Naive B cell (primary cell): ENCODE measurements around the gene SNAI3. TPM values are rescaled to one million over a fixed set of nuclear protein-coding genes. Genes with fewer than 3 reads are reported as not detected.

Experiments
- ATAC-seq, 2 donors: fragments of 150-1000 bp; cut with Tn5 transposase; 2 replicates each; pipeline ENCODE4 v1.10.0; 2021; ENCODE audit warnings: low read depth in 2 of 2, mild to moderate bottlenecking in 2 of 2, moderate library complexity in 2 of 2
- DNase-seq: peaks from one replicate; pipeline ENCODE4 v3.0.0; 2022
- H3K27ac Mint-ChIP-seq, 6 donors: one replicate each; pipeline ENCODE4 v1.8.0; 2020 to 2022; ENCODE audit warnings: mild to moderate bottlenecking in 6 of 6, mixed read lengths in 6 of 6, moderate library complexity in 5 of 6, inconsistent platforms in 2 of 6
- H3K27me3 Mint-ChIP-seq, 3 donors: one replicate each; pipeline ENCODE4 v1.8.0; 2021 to 2022; ENCODE audit warnings: mixed read lengths in 3 of 3, mild to moderate bottlenecking in 1 of 3
- H3K36me3 Mint-ChIP-seq, 2 donors: one replicate each; pipeline ENCODE4 v1.8.0; 2020 to 2022; ENCODE audit warnings: mixed read lengths in 2 of 2, inconsistent platforms in 1 of 2, mild to moderate bottlenecking in 1 of 2
- H3K4me1 Mint-ChIP-seq, 3 donors: one replicate each; pipeline ENCODE4 v1.8.0; 2020 to 2022; ENCODE audit warnings: mixed read lengths in 3 of 3, inconsistent platforms in 1 of 3, mild to moderate bottlenecking in 1 of 3, moderate library complexity in 1 of 3
- H3K4me3 Mint-ChIP-seq, 8 donors: one replicate each; pipeline ENCODE4 v1.8.0; 2020 to 2022; ENCODE audit warnings: mild to moderate bottlenecking in 8 of 8, mixed read lengths in 8 of 8, moderate library complexity in 8 of 8, inconsistent platforms in 2 of 8
- H3K9me3 Mint-ChIP-seq, 7 donors: one replicate each; pipeline ENCODE4 v1.8.0; 2020 to 2022; ENCODE audit warnings: mixed read lengths in 7 of 7, mild to moderate bottlenecking in 5 of 7, inconsistent platforms in 2 of 7, moderate library complexity in 1 of 7
- polyA plus RNA-seq, 6 donors: library from polyadenylated mRNA; unstranded; fragments of 300-500 nt; fragmentation: Illumina TruSeq; gene quantifications; one replicate each; pipeline ENCODE4 v1.2.3, GENCODE V29; 2021; ENCODE audit warnings: low read depth in 6 of 6

Gene SNAI3
- polyA plus RNA-seq, 6 donors from 2014 or later, result 1.4 to 9.0 (median 5.9) TPM

GRCh38 chr16:88655733-88656281 lies 30.5 kb downstream of the SNAI3 start:
- Mint-ChIP-seq H3K4me3 (no peak overlapping the region), H3K36me3 (no peaks in the 10 kb centered on the region), H3K9me3 (no peaks in the 10 kb centered on the region), H3K27me3 (no peaks in the 10 kb centered on the region), H3K27ac (no peak overlapping the region), H3K4me1 (peaks cover 5 to 35% (median 17%) of the 10 kb centered on the region in 3 donors)
- DNase-seq (no peak), ATAC-seq (no peak)

DNA sequence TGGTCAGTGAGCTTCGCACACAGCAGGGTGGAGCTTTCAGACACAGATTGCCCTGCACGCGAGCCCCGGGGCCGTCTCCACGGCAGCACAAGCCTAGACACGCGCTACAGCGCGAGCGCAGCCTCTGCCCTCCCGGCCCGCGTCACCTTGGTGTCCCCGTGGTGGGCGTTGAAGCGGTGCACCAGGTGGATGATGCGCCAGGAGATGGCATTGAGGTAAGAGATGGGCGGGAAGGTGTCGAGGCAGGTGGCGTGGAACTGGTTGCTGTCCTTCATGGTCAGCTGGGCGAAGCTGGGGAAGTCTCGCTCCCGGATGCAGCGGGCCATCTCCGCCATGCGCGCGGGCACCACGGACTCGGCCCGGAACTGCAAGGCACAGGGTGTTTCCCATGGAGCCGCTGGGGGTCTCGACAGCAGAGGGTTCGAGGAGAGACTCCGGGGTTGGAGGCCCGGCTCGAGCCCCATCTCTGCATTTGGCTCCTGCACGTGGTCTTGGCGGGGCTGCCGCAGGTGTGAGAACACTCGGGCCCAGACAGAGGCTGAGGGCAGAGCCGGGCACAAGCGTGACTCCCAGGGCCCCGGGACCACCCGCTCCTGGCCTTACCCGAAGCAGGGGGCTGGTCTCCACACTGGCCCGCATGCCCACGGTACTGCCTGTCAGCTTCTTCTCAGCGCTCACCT lies 31.1 kb downstream of the SNAI3 start:
- no peak overlapping the region for H3K4me3 Mint-ChIP-seq
- ATAC-seq (no peak), DNase-seq (no peak)
- H3K36me3 Mint-ChIP-seq, result no peaks in the 10 kb centered on the region
- no peaks in the 10 kb centered on the region for H3K9me3 Mint-ChIP-seq
- peaks cover 5 to 29% (median 15%) of the 10 kb centered on the region in 3 donors for H3K4me1 Mint-ChIP-seq
- peak overlapping the region in 3 of 6 donors; percentile 78 to 98 (median 87) for H3K27ac Mint-ChIP-seq
- H3K27me3 Mint-ChIP-seq, result no peaks in the 10 kb centered on the region

DNA sequence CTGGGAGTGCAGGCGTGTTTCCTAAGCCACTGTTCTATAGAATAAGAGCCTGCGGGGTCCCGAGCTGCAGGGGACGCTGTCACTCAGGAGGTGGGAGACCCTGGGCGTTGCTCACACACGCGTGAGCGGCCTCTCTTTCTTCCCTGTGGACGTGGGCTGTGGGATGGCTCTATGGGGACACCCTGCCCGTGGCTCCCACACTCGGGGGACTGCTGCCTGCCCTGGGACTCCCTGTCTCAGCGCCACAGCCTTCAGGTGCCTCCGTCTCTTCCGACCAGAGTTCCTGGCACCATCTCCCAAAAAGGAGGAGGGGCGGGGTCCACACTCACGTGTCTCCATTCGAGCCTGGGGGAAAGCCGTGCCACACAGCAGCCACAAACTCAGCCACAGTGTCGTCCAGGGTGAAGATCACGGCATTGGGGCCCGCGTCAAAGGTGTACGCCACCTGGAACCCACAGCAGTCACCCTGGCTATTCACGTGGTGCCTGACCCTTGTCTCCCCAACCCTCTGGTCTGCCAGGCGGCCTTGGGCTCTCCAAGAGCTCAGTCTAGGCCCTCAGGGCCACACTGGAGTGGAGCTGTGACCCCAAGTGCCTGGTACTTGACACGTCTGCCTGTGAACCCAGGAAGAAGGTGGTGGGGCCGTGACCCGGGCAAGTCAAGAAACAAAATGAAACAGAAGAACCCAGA lies 31.8 kb downstream of the SNAI3 start:
- DNase-seq, result no peak
- no peak for ATAC-seq

DNA sequence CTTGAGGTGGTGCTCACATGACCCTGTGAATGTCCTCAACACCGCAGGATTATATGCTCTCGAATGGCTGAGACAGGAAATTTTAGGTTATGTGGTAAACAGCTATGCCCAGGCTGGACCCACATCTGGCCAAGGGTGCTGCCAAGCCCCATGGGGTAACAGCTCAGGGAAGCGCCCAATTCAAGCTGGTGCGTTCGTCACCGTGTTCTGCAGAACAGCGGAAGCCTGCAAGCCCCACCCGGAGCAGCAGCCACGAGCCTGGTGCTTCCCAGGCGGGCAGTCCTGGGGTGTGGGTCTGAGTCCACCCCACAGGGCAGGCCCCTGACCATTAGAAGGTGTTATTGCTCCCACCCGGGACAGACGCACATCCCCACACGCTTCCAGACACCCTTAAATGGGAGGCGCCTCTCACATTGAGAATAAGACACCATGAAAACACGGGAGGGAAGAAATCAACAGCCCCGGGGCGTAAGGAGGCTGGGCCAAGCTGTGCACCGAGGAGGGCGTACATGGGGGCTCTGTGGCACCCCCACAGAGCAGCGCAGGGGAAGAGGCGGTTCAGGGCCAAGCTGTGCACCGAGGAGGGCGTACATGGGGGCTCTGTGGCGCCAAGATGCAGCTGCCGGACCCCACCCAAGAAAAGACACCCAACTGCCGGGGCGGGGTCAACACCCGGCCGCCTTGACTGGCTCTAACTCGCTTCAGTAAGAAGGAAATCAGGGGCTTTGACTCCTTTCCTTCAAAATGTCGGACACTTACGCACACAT lies 32.5 kb downstream of the SNAI3 start:
- Mint-ChIP-seq H3K27me3 (no peaks in the 10 kb centered on the region), H3K4me3 (peak overlapping the region in 2 of 8 donors; percentile 9 to 47), H3K4me1 (peaks cover 13 to 34% (median 20%) of the 10 kb centered on the region in 3 donors), H3K9me3 (no peaks in the 10 kb centered on the region), H3K36me3 (peaks cover 0 to 6% of the 10 kb centered on the region in 2 donors), H3K27ac (peak overlapping the region in 5 of 6 donors; percentile 27 to 99 (median 83))
- DNase-seq (no peak), ATAC-seq (no peak)

More for the DNA sequence above, 31.8 kb downstream of the SNAI3 start:
- H3K4me3 Mint-ChIP-seq, result peak overlapping the region in 2 of 8 donors; percentile 9 to 47
- peak overlapping the region in 5 of 6 donors; percentile 24 to 98 (median 72) for H3K27ac Mint-ChIP-seq
- H3K36me3 Mint-ChIP-seq, result peaks cover 0 to under 1% of the 10 kb centered on the region in 2 donors
- H3K27me3 Mint-ChIP-seq, result no peaks in the 10 kb centered on the region
- H3K4me1 Mint-ChIP-seq, result peaks cover 7 to 27% (median 13%) of the 10 kb centered on the region in 3 donors
- no peaks in the 10 kb centered on the region for H3K9me3 Mint-ChIP-seq

GRCh38 chr16:88653101-88653500 lies 33.2 kb downstream of the SNAI3 start:
- Mint-ChIP-seq H3K4me1 (peaks cover 15 to 40% (median 26%) of the 10 kb centered on the region in 3 donors), H3K9me3 (no peaks in the 10 kb centered on the region), H3K27me3 (no peaks in the 10 kb centered on the region), H3K27ac (peak overlapping the region in 4 of 6 donors; percentile 76 to 99 (median 90)), H3K36me3 (peaks cover 0 to 6% of the 10 kb centered on the region in 2 donors), H3K4me3 (peak overlapping the region in 1 of 8 donors; percentile 47)
- DNase-seq (no peak), ATAC-seq (no peak)

- Mint-ChIP-seq H3K27ac (peak overlapping the region; percentile 60 to 99 (median 94)), H3K36me3 (peaks cover 0 to 6% of the 10 kb centered on the region in 2 donors), H3K4me1 (peaks cover 18 to 42% (median 26%) of the 10 kb centered on the region in 3 donors), H3K4me3 (peak overlapping the region in 2 of 8 donors; percentile 84 to 96), H3K27me3 (no peaks in the 10 kb centered on the region), H3K9me3 (no peaks in the 10 kb centered on the region)
- ATAC-seq, result no peak
- no peak for DNase-seq
Observed at GRCh38 chr16:88652762-88653063, 33.6 kb downstream of the SNAI3 start.

DNA sequence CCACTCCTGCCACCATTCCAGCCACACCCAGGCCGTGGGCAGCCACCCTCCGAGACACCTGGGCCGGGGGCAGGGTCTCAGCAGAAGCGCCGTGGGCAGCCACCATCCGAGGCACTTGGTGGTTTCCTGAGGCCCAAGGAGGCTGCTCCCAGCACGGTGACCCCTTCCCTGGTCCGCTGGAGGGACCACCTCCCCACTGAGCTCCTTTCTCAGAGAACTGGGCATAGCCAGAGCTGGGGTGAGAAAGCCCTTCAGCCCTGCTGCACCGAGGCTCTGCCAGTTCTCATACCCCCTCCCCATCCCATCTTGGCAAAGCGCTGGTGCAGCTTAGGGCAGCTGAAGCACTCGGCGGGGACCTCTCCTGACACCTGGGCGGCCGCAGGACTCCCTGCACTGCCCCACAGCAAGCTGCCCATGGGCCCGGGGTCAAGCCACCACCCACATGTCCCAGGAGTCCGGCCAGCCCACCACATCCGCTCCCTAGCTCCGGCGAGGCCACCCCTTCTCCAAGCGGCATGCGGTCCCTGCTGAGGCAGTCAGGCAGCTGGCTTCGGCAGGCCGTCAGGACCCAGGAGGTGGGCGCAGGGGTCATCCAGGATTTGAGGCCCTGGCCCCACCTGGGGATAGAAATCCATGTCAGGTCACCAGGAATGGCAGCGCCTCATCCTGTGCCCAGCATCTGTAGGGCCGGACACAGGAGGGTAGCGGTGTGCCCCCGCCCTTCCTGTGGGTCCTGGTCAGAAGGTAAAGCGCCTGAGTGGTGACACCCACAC lies 34.1 kb downstream of the SNAI3 start:
- Mint-ChIP-seq H3K4me3 (peak overlapping the region; percentile 43 to 98 (median 94)), H3K36me3 (peaks cover 0 to 6% of the 10 kb centered on the region in 2 donors), H3K4me1 (peaks cover 22 to 42% (median 28%) of the 10 kb centered on the region in 3 donors), H3K27me3 (no peaks in the 10 kb centered on the region), H3K9me3 (no peaks in the 10 kb centered on the region), H3K27ac (peak overlapping the region; percentile 60 to 99 (median 98))
- DNase-seq, result no peak
- no peak for ATAC-seq

DNA sequence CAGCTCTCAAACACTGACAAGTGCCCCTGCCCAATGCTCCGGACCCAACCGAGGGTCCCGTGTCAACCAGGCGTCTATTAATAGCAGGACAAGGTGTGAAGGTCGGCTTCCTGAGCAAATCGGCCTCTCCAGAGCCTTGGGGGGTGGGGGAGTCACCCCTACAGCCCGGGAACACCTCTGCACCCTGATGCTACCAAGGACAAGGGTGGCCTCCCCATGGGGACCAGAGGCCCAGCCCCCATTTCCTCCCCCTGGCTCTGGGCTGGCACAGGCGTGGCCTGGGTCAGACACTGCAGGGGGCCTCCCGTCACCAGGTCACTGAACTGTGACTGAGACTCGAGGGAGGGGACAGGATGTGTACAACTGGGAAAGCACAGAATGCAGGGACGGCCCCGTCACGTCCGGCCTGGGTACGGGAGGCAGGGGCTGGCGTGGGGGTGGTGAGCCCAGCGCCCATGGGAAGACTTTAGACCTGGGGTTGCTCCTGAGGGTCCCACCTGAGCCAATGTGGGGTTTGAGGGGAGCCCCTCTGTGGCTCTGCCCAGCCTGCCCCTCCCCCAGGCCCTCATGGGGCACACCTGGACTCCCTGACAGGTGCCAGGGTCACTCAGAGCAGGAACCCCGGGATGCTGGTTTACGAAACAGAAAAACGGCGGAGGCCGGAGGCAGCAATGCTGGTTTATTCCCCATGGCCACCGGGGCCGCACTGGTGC lies 34.9 kb downstream of the SNAI3 start:
- Mint-ChIP-seq H3K27ac (peak overlapping the region; percentile 98 to 99 (median 99)), H3K27me3 (no peaks in the 10 kb centered on the region), H3K4me1 (peaks cover 22 to 42% (median 35%) of the 10 kb centered on the region in 3 donors), H3K36me3 (peaks cover 0 to 6% of the 10 kb centered on the region in 2 donors), H3K9me3 (no peaks in the 10 kb centered on the region), H3K4me3 (peak overlapping the region; percentile 92 to 98 (median 94))
- ATAC-seq (peak; percentile 79), DNase-seq (peak; percentile 95)

- ATAC-seq, result peak; percentile 78 to 80
- H3K27me3 Mint-ChIP-seq, result no peaks in the 10 kb centered on the region
Observed at GRCh38 chr16:88650749-88651275, 35.5 kb downstream of the SNAI3 start, which contains the start of gene CYBA. TSS of gene CYBA (minus strand) at chr16:88651053. CDS start at chr16:88651013, 40 bp downstream.

GRCh38 chr16:88649924-88650748 lies 36.2 kb downstream of the SNAI3 start:
- DNase-seq (peak; percentile 79), ATAC-seq (peak; percentile 26 to 36)
- Mint-ChIP-seq H3K27me3 (no peaks in the 10 kb centered on the region), H3K4me3 (peak overlapping the region; percentile 92 to 98 (median 94)), H3K4me1 (peaks cover 25 to 47% (median 42%) of the 10 kb centered on the region in 3 donors), H3K36me3 (peaks cover 0 to 7% of the 10 kb centered on the region in 2 donors), H3K27ac (peak overlapping the region; percentile 80 to 99 (median 92)), H3K9me3 (no peaks in the 10 kb centered on the region)

More at GRCh38 chr16:88650749-88651275, 35.5 kb downstream of the SNAI3 start, which contains the start of gene CYBA:
- DNase-seq, result peak; percentile 91
- peak within 1 kb of the TSS; percentile 98 to 99 (median 99) for H3K27ac Mint-ChIP-seq
- H3K4me1 Mint-ChIP-seq, result peaks cover 22 to 42% (median 39%) of the 10 kb centered on the region in 3 donors
- no peaks in the 10 kb centered on the region for H3K9me3 Mint-ChIP-seq
- peak within 1 kb of the TSS; percentile 92 to 98 (median 94) for H3K4me3 Mint-ChIP-seq
- peaks cover 0 to 6% of the 10 kb centered on the region in 2 donors for H3K36me3 Mint-ChIP-seq
